Activated CD4-positive, CD25-positive, alpha-beta regulatory T cell treated with anti-CD3 and anti-CD28 coated beads, Interleukin-2, amount 50 U/mL, for 24 hours (primary cell): ENCODE data around the gene PHACTR3.
"Not testable (repeated sequence)": the region's sequence is repeated elsewhere in the genome, so short reads cannot be mapped to it uniquely, and the experiment has no call there.

Experiments used
- ATAC-seq, 2 donors: fragments of 150-1000 bp; cut with Tn5 transposase; one replicate each; pipeline ENCODE4 v1.10.0; 2021; ENCODE audit warnings: mild to moderate bottlenecking in 1 of 2, moderate library complexity in 1 of 2

PHACTR3 gene

GRCh38 chr20:59890035-59890434 is 285.7 kb downstream of the PHACTR3 start:
- not testable (repeated sequence) for ATAC-seq

- no peak for ATAC-seq
Measured at GRCh38 chr20:59891581-59891980, 287.2 kb downstream of the PHACTR3 start.

GRCh38 chr20:59895908-59896307 is 291.6 kb downstream of the PHACTR3 start:
- ATAC-seq, result no peak
